SU-DHL-6 (cell line): ENCODE results near the gene IRF8.
A peak's percentile ranks its signal among the peaks of the same experiment; 100 is the strongest.

ENCODE experiments used
- H2AFZ ChIP-seq: fragments of 200-600 bp; sonication (generic); 2 replicates; pipeline ENCODE4 v1.6.1; 2014; ENCODE audit warnings: low read depth, mild to moderate bottlenecking, moderate library complexity, mixed read lengths, antibody characterized with exemption, low read length; ENCODE audit not compliant: severe bottlenecking
- H3F3A ChIP-seq: fragments of 200-600 bp; shearing (Covaris generic); 2 replicates; pipeline ENCODE4 v1.6.0; 2016; ENCODE audit warnings: antibody characterized with exemption, mild to moderate bottlenecking; ENCODE audit not compliant: insufficient read depth
- H3K27ac ChIP-seq: fragments of 200-600 bp; sonication (generic); 2 replicates; pipeline ENCODE4 v1.5.1; 2016; ENCODE audit warnings: low read depth, mild to moderate bottlenecking, low read length, moderate library complexity, mixed read lengths
- H3K27me3 ChIP-seq: fragments of 200-600 bp; sonication (generic), shearing (Covaris generic); 2 replicates; pipeline ENCODE4 v1.6.0; 2014; ENCODE audit warnings: mild to moderate bottlenecking, low read length
- H3K36me3 ChIP-seq: fragments of 200-600 bp; sonication (generic); 2 replicates; pipeline ENCODE4 v1.6.1; 2014; ENCODE audit warnings: mild to moderate bottlenecking, low read length, mixed read lengths
- H3K4me2 ChIP-seq: fragments of 300-600, 200-600 bp; shearing (Covaris generic), sonication (generic); 2 replicates; pipeline ENCODE4 v1.6.0; 2014; ENCODE audit warnings: low read length, low read depth, mild to moderate bottlenecking; ENCODE audit not compliant: poor library complexity, severe bottlenecking
- H3K4me3 ChIP-seq: fragments of 200-600 bp; sonication (generic); 2 replicates; pipeline ENCODE4 v1.5.1; 2014; ENCODE audit warnings: antibody characterized with exemption, low read length, mild to moderate bottlenecking, mixed read lengths; ENCODE audit not compliant: insufficient read depth, poor library complexity, severe bottlenecking
- H3K79me2 ChIP-seq: fragments of 200-600 bp; sonication (generic); 2 replicates; pipeline ENCODE4 v1.6.1; 2014; ENCODE audit warnings: mild to moderate bottlenecking, low read length, moderate library complexity; ENCODE audit not compliant: insufficient read depth
- H3K9ac ChIP-seq: fragments of 200-600 bp; sonication (generic); 2 replicates; pipeline ENCODE4 v1.7.0; 2014; ENCODE audit warnings: mild to moderate bottlenecking, low read length
- H3K9me2 ChIP-seq: fragments of 200-600 bp; sonication (generic); replicated peaks from 2 replicates; pipeline ENCODE4 v1.6.1; 2014; ENCODE audit warnings: low read length; ENCODE audit not compliant: insufficient read depth
- H3K9me3 ChIP-seq: fragments of 200-600 bp; sonication (generic); 2 replicates; pipeline ENCODE4 v1.6.1; 2014; ENCODE audit warnings: low read length, mixed read lengths; ENCODE audit not compliant: insufficient read depth
- H4K20me1 ChIP-seq: fragments of 200-600 bp; sonication (generic); 2 replicates; pipeline ENCODE4 v1.6.1; 2014; ENCODE audit warnings: low read depth, mild to moderate bottlenecking, antibody characterized with exemption, low read length, moderate library complexity, mixed read lengths
- CTCF ChIP-seq: fragments of 200-600 bp; sonication (generic); IDR thresholded peaks from one replicate; pipeline ENCODE4 v1.5.1; 2017; ENCODE audit warnings: antibody characterized with exemption, mild to moderate bottlenecking, low read length, moderate library complexity; ENCODE audit not compliant: insufficient read depth, poor library complexity, severe bottlenecking
- EZH2phosphoT487 ChIP-seq: fragments of 200-600 bp; sonication (generic), shearing (Covaris generic); conservative IDR thresholded peaks from 2 replicates; pipeline ENCODE4 v1.6.1; 2018; ENCODE audit warnings: mild to moderate bottlenecking, antibody characterized with exemption, low read length, moderate library complexity, mixed read lengths

The IRF8 gene

GRCh38 chr16:85947230-85948137, 48.5 kb downstream of the IRF8 start:
- Histone ChIP-seq H3K4me3 (no peak overlapping the region), H3F3A (peaks cover 28% of the 10 kb centered on the region), H2AFZ (no peak overlapping the region), H3K9me3 (no peaks in the 10 kb centered on the region), H3K4me2 (peak overlapping the region; percentile 51), H4K20me1 (no peaks in the 10 kb centered on the region), H3K27me3 (no peaks in the 10 kb centered on the region), H3K9ac (peak overlapping the region; percentile 38), H3K27ac (peak overlapping the region; percentile 77), H3K36me3 (no peaks in the 10 kb centered on the region), H3K9me2 (no peaks in the 10 kb centered on the region), H3K79me2 (no peaks in the 10 kb centered on the region)
- TF ChIP-seq CTCF (no peak), EZH2phosphoT487 (no peak)

- H3K4me3 ChIP-seq, result peak overlapping the region; percentile 27
- peaks cover 28% of the 10 kb centered on the region for H3F3A ChIP-seq
- H3K9ac ChIP-seq, result peak overlapping the region; percentile 38
- H3K27me3 ChIP-seq, result no peaks in the 10 kb centered on the region
- no peaks in the 10 kb centered on the region for H3K9me3 ChIP-seq
- H4K20me1 ChIP-seq, result no peaks in the 10 kb centered on the region
- TF ChIP-seq CTCF, result no peak
- no peak for TF ChIP-seq EZH2phosphoT487
- peak overlapping the region; percentile 77 for H3K27ac ChIP-seq
- no peaks in the 10 kb centered on the region for H3K79me2 ChIP-seq
- peak overlapping the region; percentile 51 for H3K4me2 ChIP-seq
- no peaks in the 10 kb centered on the region for H3K9me2 ChIP-seq
- no peak overlapping the region for H2AFZ ChIP-seq
- H3K36me3 ChIP-seq, result no peaks in the 10 kb centered on the region
Observed at GRCh38 chr16:85948138-85948509, 49.2 kb downstream of the IRF8 start.

GRCh38 chr16:85948616-85949265, 49.8 kb downstream of the IRF8 start:
- no peak overlapping the region for H2AFZ ChIP-seq
- no peaks in the 10 kb centered on the region for H3K9me3 ChIP-seq
- peak overlapping the region; percentile 27 for H3K4me3 ChIP-seq
- H3K36me3 ChIP-seq, result no peaks in the 10 kb centered on the region
- peak overlapping the region; percentile 51 for H3K4me2 ChIP-seq
- H3K27me3 ChIP-seq, result no peaks in the 10 kb centered on the region
- peaks cover 25% of the 10 kb centered on the region for H3F3A ChIP-seq
- TF ChIP-seq EZH2phosphoT487, result no peak
- no peak for TF ChIP-seq CTCF
- no peaks in the 10 kb centered on the region for H4K20me1 ChIP-seq
- H3K27ac ChIP-seq, result peak overlapping the region; percentile 77
- H3K9me2 ChIP-seq, result no peaks in the 10 kb centered on the region
- H3K9ac ChIP-seq, result peak overlapping the region; percentile 38
- H3K79me2 ChIP-seq, result no peaks in the 10 kb centered on the region
